ENCODE measurements around the gene RNF212B.

DNA sequence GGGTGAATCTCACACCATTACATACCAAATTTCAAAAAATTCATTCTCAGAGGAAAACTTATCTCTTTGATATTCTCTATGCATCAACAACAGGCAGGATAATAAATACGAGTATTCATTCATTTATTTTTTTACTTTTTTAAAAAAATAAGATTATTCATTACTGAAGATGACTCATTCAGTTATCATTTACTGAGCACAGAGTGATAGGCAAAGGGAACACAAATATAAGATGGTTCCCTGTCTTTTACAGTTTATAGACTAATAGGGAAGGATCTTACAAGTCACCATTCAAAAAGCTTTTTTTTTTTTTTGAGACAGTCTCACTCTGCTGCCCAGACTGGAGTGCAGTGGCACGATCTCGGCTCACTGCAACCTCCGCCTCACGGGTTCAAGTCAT, 78.6 kb downstream of the RNF212B start:
- TF ChIP-seq, protein P1, sequence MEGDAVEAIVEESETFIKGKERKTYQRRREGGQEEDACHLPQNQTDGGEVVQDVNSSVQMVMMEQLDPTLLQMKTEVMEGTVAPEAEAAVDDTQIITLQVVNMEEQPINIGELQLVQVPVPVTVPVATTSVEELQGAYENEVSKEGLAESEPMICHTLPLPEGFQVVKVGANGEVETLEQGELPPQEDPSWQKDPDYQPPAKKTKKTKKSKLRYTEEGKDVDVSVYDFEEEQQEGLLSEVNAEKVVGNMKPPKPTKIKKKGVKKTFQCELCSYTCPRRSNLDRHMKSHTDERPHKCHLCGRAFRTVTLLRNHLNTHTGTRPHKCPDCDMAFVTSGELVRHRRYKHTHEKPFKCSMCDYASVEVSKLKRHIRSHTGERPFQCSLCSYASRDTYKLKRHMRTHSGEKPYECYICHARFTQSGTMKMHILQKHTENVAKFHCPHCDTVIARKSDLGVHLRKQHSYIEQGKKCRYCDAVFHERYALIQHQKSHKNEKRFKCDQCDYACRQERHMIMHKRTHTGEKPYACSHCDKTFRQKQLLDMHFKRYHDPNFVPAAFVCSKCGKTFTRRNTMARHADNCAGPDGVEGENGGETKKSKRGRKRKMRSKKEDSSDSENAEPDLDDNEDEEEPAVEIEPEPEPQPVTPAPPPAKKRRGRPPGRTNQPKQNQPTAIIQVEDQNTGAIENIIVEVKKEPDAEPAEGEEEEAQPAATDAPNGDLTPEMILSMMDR (IDR thresholded peaks at IDR 0.05; ENCODE audit: low read depth, low read length, poor library complexity, severe bottlenecking) = no peak
- no peak for TF ChIP-seq EZH2phosphoT487 (IDR thresholded peaks at IDR 0.05; ENCODE audit: borderline replicate concordance, low read length)

Data from DOHH2 (cell line).